Measurements from ENCODE around the gene C5orf52.
"Not testable (repeated sequence)": the region's sequence is repeated elsewhere in the genome, so short reads cannot be mapped to it uniquely, and the experiment has no call there.

Gene C5orf52

DNA sequence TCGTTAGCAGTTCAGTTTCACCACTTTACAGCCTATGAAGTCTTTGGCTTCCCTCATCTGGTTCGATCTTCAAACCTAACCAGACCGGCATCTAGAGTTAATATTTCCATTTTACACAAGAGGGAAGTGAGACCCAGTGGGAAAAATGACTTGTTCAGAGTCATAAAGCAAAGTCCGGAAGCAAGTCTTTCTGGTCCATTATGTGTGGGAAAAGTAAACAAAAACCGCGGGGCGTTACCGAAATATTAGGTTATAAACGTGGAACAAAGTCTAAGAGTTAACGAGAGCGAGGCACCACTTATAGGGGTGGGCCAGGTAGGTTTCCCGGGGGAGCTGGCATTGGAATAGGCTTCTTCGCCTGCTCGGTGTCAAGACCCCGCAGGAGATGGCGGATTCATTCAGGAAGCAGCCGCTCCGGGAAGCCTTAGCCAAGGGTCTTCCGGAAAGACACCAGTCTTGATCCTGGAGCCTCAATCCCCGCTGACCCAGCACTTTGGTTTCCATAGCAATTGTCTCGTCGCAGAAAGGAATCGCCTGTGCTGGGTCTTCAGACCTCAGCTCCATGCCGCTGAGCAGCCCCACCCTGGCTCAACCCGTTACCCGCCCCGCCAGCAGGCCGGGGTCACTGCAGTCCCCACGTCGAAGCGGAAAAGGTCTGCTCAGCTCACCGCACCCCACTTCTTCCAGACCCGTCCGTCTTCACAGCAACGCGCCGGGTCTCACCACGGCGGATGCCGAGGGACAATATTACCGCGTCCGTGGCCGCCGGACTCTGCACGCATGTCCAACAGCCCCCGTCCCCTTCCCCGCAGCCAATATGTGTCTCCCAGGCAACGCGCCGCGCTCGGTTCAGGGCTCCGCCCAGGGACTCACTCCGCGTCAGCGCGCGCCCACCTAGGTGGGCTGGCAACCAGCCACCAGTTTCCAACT, at the start of gene C5orf52:
Gene C5orf52 (plus strand): TSS at position 872 of the 930 bp plus-strand sequence. CDS start 82 bp downstream, outside the sequence.
- DNase-seq (ENCODE audit: low read depth), result no peak

DNA sequence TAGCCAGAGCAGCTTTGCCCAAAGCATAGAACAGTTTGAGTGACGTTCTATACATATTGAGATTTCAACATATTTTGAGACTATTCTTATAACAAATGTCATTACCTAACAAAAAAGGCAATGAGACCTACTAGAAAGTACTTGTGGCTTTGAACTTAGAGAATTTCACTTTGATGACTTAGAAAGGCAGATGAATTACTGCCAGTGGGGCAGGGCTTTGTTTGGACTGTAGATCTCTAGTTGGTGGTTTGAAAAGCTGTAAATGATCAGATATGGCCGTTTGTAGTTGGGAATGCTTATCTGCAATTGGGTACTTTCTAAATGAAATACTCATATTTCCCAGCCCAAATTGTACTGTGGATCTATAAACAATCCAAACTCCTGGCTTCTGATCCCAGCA, 47.2 kb upstream of the C5orf52 start:
- DNase-seq (ENCODE audit: low read depth), result no peak

DNA sequence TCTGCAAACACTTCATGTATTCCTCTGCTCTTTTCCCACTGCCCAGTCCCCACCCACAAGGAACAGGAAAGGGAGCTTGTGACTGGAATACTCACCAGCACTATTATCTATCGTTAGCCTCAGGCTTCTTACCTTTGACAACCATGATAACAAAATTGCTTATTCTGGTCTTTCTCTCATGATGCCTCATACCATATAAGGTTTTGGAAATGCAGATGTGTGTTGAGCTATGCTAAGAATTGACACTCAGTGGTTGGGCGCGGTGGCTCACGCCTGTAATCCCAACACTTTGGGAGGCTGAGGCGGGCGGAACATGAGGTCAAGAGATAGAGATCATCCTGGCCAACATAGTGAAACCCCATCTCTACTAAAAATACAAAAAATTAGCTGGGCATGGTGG, 44.5 kb upstream of the C5orf52 start:
- DNase-seq (ENCODE audit: low read depth), result no peak

DNA sequence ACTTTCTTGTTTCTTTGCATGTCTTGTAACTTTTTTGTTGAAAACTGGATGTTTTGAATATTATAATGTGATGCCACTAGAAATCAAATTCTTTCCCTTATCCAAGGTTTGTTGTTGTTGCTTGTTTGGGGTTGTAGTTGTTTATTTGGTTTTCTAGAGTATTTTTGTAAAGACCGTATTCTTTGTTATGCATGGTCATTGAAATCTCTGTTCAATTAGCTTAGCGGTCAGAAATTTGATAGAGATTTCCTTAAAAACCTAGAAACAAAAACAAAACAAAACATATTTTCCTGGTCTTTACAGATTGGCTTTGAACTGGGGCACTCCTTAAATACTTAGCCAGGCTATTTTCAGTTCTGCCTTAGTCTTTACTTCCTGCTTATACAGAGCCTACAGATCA, 41.0 kb upstream of the C5orf52 start:
- no peak for DNase-seq (ENCODE audit: low read depth)

DNA sequence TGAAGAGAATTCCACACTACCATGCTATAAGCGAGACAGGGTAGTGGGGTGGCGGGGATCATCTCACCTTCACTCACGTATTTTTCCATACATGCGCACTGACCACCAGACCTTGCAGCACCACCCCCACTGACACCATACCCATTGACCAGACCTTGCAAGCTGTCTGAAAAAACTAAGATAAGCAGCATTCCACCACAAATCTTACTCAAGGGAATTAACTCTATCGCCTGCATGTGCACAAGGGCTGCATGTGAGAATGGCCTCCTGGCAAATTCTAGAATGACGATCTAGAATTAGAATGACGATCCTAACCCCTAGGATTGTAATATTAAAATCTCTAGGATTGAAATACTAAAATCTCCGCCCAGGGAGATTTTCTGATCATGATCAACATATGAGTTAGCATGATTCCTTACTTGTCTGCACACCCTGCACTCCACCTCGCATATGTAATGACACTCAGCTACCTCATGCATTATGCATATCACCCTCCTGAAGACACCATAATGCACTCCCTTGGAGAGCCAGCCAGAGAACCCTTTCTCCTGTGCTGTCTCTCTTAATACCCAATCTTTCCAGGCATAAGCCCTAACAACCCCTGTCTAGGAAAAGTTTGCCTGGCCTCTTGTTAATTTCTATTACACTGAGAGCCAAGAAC, 30.8 kb upstream of the C5orf52 start:
- no peak for DNase-seq (ENCODE audit: low read depth)

DNA sequence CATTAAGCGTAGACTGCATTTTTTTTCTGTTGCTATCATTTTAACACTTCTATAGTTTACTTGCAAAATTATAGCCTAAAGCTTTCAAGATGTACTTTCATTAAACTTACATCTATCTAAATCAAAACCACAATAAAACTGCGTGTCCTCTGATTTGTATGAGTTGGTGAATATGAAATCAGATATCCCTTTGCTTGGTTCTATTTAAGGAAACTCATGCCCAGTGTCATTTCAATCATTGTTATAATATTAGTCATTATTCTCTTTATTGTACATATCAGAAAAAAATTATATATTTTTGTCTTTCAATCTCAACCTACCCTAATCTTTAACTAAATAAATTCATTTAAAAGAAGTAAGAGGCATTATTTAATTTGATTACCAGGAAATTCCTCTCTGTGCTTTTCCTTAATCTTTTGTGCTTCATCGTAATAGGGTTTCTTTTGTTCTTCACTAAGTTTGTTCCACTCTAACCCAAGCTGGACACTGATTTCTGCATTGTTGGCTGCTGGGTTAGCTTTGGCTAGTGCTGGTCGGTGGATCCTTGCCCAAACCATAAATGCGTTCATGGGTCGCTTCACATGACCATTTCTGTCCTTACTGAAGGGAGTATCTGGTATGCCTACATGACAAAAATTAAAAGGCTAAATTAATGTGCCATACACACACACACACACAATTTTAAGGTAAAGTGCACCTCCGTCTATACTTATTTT, 22.9 kb upstream of the C5orf52 start:
- DNase-seq (ENCODE audit: low read depth), result no peak

DNA sequence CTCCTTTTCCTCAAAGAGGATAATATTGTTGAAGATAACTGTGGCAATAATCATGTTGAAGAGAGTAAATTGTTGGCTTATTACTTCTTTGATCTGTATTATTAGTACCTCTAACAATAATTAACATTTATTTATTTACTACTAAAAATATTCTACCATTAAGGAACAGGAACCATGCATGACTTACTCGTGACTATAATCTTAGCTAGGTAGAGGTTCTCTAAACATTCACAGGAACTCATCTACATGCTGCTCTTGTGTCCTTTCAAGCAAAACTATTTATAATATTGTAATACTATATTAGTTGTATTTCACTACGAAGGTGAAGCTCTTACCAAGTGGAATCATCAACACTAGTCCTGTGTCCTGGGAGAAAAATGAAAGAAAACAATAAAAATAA, 22.2 kb upstream of the C5orf52 start:
- DNase-seq (ENCODE audit: low read depth), result no peak

DNA sequence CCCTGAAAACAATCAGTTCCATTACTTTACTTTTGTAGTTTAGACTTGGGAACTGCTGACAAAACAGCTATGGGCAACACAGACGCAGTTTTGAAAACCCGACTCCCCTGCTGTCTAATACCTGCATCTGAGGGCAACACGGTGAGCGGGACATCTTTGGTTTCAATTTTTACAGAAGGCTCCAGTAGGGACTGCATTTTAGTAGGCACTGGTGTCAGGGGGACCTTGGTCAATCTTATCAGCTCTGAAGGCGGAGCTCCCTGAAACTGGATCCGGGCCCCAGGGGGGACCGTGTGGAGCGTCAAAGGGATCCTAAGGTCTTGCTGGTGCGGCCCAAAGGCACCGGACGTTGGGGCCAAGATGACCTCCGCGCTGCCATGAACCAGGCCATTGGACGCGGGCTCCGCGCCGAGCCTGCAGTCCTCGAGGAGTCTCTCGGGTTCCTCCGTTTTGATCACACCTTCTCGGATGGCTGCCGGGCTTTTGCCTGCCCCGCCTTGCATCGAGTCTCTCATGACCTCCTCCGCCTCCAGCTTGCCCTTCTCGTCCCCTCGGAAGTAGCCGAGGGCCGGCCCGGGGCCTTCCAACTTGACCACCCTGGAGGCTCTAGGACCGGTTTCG, 20.2 kb upstream of the C5orf52 start:
- no peak for DNase-seq (ENCODE audit: low read depth)

DNA sequence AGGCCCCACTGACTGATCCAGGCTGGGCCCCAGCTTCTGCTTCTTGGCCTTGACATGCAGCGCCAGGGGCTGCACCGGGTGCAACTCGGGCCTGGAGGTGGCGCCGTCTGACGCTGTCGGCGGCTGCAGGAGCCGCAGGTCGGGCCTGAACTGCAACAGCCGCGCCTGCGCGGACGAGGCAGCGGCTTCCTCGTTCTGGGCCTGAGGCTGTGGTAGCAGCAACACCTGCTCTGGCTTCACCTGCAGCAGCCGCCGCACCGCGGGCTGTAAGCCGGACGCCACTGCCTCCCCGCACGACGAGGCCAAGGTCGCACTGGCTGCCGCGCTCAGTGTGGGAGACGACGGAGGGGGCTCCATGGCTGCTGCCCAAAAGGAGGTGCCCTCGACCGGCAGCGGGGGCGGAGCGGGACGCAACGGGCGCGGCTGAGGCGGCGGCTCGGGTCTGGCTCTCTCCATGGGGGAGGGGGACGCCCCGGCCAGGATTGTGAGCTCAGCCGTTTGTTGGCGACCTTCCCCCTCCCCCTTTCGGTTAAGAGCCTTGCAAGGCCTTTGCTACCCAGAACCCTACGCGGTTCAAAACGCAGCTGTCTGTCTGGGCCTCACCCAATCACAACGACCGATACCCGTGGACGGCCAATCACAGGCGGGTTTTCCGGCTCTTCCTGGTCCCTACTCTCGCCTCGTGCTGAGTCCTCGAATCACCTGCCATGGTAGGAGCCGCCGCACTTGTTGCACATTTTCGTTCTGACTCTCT, 19.5 kb upstream of the C5orf52 start:
- DNase-seq (ENCODE audit: low read depth), result peak; percentile 72

DNA sequence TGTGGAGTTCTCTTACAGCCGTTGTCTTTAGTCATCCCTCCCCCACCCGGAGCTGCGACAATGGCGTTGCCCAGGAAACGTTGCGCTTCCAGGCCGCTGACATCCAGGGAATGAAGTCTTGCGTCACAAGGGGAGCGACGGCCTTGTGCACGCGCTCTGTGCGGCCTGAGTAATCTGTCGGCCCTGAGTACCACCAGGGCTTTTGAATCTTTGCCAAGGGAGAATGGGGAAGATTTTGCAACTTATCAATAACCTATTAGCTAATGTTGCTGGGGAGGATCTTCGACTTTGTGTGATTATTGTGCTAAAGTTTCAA, 19.0 kb upstream of the C5orf52 start, which contains the start of gene SOX30:
Gene SOX30 (minus strand): TSS at position 62 of the 316 bp plus-strand sequence. CDS start 360 bp downstream, outside the sequence.
- no peak for DNase-seq (ENCODE audit: low read depth)

DNA sequence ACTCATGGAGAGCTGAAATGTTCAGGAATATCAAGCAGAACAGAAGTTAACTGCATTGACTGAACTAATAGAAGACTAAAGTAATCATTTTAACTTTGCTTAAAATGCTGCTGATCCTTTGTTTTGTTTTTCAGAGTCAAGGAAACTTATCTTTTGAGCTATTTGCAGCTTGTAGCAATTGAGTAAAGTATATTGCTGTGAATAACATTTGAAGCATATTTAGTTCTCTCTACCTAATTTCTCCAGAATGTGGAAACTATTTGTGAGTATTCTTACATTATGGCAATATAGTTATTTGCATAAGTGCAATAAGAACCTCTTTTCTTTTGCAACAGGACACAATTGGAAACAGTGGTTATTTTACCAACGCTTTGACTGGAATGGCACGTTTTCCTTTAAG, 13.8 kb upstream of the C5orf52 start:
- DNase-seq (ENCODE audit: low read depth), result no peak

DNA sequence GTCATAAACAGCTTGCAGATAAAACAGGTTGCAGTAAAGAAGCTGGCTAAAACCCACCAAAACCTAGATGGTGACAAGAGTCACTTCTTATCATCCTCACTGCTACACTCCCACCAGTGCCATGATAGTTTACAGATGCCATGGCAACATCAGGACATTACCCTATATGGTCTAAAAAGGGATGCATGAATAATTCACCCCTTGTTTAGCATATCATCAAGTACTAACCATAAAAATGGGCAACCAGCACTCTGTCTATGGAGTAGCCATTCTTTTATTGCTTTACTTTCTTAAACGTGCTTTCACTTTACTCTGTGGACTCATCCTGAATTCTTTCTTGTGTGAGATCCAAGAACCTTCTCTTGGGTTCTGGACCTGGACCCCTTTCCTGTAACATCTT, 12.4 kb upstream of the C5orf52 start:
- DNase-seq (ENCODE audit: low read depth), result no peak

DNA sequence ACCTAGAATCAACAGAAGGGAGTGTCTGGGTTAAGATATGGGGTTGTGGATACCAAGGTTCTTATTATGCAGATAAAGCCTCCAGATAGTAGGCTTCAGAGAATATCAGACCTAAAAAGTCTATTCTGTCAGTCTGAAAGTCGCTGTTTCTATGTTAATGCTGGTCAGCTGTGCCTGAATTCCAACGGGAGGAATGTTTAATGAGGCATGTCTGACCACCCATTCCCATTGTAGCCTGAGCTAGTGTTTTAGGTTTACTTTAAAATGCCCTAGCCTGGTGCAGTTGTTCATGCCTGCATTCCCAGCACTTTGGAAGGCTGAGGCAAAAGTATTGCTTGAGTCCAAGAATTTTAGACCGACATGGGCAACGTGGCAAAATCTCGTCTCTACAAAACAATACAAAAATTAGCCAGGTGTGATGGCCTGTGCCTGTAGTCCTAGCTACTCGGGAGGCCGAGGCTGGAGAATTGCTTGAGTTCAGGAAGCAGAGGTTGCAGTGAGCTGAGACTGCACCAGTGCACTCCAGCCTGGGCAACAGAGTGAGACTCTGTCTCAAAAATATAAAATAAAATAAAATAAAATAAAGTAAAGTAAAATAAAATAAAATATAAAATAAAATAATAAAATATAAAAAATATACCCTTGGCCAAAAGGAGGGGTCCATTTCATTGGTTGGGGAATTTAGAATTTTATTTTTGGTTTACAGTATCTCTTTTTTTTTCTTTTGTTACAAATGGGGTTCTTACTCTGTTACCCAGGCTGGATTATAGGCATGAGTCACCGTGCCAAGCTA, 11.3 kb upstream of the C5orf52 start:
- no peak for DNase-seq (ENCODE audit: low read depth)

DNA sequence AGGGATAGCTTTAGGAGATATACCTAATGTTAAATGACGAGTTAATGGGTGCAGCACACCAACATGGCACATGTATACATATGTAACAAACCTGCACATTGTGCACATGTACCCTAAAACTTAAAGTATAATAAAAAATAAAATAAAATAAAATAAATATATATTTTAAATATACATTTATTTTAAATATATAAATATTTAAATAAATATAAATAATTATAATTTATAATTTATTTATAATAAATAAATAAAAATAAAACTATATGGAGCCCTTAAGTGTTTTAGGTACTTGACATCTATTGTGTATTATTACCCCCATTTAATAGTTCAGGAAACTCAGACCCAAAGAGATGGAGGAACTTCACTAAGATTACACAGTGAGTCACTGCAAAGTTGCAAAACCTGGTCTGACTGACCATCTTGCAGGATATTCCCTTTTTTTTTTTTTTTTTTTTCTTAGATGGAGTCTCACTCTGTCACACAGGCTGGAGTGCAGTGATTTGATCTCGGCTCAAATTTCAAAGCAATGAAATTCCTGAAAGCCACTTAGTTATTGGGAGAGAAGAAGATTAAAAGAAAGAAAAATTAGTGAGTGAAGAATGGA, 5.8 kb upstream of the C5orf52 start:
- DNase-seq (ENCODE audit: low read depth), result no peak

DNA sequence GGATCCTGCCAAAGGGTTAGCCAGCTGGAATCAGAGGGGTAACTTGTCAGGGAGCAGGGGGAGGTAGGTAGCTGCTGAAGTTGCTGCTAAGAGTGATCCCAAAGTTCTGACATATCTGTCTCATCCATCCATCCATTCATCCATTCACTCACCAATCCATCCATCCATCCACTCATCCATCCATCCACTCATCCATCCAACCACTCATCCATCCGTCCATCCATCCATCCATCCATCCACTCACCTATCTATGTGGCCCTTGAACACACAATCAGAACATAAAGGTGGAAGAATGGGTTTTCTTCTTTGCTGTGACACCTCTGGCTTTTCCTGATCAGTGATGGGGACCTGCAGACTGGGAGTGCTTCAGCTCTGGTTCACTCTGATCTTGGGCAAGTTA, 3.0 kb upstream of the C5orf52 start:
- no peak for DNase-seq (ENCODE audit: low read depth)

DNA sequence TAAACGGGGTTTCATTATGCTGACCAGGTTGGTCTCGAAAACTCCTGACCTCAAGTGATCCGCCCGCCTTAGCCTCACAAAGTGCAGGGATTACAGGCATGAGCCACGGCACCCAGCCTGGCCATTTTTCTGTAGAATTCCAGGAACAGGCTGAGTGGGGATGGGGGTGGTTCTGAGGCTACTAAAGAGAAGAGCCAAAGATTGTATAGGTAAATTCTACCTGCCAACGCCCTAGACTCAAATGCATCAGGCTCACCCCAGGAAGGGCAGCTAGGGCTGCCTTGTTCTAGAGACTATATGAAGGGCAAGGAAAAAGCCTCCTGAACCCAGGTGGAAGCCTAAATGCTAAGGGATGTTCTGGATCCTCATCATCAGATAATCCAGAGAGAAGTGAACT, 1.6 kb upstream of the C5orf52 start:
- DNase-seq (ENCODE audit: low read depth), result no peak

DNA sequence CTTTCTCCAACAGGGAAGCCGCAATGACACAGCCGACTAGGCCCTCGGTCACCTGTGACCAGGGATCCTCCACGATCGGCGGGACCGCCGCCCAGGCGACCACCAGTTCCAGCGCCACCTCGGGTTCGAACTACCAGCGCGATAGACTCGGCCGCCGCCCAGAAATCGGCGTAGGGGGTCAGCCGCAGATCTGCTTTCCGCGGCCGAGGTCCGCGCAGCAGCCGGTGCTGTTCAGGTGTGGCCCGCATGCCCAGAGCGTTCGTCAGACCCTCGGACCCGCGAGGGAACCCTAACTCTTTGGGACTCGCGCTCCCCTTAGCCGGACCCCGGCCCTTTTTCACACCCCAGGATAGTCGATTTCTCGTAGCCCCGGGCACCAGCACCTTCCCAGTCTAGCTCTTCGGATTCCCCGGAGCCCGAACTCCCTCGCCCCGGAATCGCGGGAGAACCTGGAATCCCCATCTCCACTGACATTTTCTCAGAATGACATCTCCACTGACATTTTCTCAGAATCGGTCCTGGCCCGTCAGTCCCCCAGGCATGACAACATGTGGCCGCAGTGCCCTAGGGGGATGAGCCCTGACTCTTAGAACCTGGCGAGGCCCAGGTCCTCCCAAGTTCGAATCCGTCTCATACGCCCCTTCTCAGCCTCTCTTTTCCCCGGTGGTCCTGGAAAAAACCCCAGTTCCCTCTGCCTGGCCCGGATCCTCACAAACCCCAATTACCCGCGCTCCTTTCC, 428 bp downstream of the C5orf52 start:
- no peak for DNase-seq (ENCODE audit: low read depth)

DNA sequence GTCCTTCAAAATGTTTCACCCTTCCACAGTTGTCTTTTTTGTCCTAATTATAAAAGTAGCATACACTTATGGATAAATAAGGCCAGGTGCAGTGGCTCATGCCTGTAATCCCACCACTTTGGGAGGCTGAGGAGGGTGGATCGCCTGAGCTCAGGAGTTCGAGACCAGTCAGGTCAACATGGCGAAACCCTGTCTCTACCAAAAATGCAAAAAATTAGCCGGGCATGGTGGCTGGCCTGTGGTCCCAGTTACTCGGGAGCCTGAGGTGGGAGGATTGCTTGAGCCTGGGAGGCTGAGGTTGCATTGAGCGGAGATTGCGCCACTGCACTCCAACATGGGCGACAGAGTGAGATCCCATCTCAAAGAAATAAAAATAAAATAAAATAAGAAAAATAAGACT, 1.6 kb downstream of the C5orf52 start:
- DNase-seq (ENCODE audit: low read depth), result no peak

DNA sequence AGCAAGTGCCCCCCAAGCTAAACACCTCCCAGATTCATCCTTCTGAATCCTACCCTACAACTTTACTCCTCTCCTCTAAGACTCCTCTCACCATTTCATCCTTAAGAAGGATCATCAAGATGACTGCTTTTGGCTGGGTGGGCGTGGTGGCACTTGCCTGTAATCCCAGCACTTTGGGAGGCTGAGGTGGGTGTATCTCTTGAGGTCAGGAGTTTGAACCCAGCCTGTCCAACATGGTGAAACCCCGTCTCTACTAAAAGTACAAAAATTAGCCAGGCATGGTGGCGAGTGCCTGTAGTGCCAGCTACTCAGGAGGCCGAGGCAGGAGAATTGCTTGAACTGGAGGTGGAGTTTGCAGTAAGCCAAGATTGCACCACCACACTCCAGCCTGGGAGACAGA, 3.0 kb downstream of the C5orf52 start:
- not testable (repeated sequence) for DNase-seq (ENCODE audit: low read depth)

DNA sequence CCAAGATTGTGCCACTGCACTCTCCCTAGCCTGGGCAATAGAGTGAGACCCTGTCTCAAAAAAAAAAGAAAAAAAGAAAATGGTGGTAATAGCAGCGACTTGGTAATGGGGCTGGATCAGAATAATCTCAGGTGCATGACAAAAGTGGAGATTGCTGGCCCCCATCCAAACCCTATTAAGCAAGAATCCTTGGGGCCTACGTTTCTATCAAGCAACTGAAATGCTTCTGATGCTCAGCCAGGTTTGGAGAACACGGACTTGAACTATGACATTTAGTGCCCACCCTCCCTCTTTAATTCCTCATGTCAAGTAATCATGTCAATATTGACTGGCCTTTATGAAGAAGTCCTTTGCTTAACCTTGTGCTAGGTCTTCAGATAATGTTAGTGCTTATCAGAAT, 6.6 kb downstream of the C5orf52 start:
- no peak for DNase-seq (ENCODE audit: low read depth)

Measured in T-helper 22 cell (primary cell).